H9 (cell line): Measurements from ENCODE around the gene TBC1D22A. TPM values are rescaled to one million over a fixed set of nuclear protein-coding genes. Genes with fewer than 3 reads are reported as not detected.

ENCODE experiments used
- DNase-seq: peaks from one replicate; pipeline ENCODE4 v3.0.0-alpha.2; 2017
- H2AFZ ChIP-seq: one replicate; pipeline ENCODE4 v1.6.1; 2013; ENCODE audit warnings: mild to moderate bottlenecking, low read length, control low read depth, moderate library complexity
- H2AK5ac ChIP-seq: 2 replicates; pipeline ENCODE4 v1.6.1; 2013; ENCODE audit warnings: low read length, control low read depth, mixed read lengths; ENCODE audit not compliant: insufficient read length
- H2BK120ac ChIP-seq: one replicate; pipeline ENCODE4 v1.6.1; 2013; ENCODE audit warnings: low read depth, mild to moderate bottlenecking, low read length, control low read depth, inconsistent platforms; ENCODE audit not compliant: poor library complexity, severe bottlenecking
- H2BK12ac ChIP-seq: 2 replicates; pipeline ENCODE4 v1.6.1; 2013; ENCODE audit warnings: low read length, control low read depth, mixed read lengths, low read depth; ENCODE audit not compliant: insufficient read length
- H2BK15ac ChIP-seq: 2 replicates; pipeline ENCODE4 v1.6.1; 2013; ENCODE audit warnings: low read depth, low read length, control low read depth
- H2BK20ac ChIP-seq: one replicate; pipeline ENCODE4 v1.6.1; 2013; ENCODE audit warnings: low read depth, mild to moderate bottlenecking, low read length, control low read depth, inconsistent platforms; ENCODE audit not compliant: poor library complexity, severe bottlenecking
- H2BK5ac ChIP-seq: 2 replicates; pipeline ENCODE4 v1.6.1; 2013; ENCODE audit warnings: low read length, control low read depth, mixed read lengths; ENCODE audit not compliant: insufficient read length
- H3K14ac ChIP-seq: 2 replicates; pipeline ENCODE4 v1.6.1; 2013; ENCODE audit warnings: low read length, control low read depth; ENCODE audit not compliant: insufficient read depth
- H3K18ac ChIP-seq: 2 replicates; pipeline ENCODE4 v1.6.1; 2013; ENCODE audit warnings: low read depth, mild to moderate bottlenecking, mixed read lengths, low read length, control low read depth; ENCODE audit not compliant: insufficient read length
- H3K23ac ChIP-seq: 2 replicates; pipeline ENCODE4 v1.6.1; 2013; ENCODE audit warnings: low read length, control low read depth, mixed read lengths, low read depth; ENCODE audit not compliant: insufficient read length
- H3K23me2 ChIP-seq: 2 replicates; pipeline ENCODE4 v1.6.1; 2013; ENCODE audit warnings: low read depth, mild to moderate bottlenecking, mixed read lengths, low read length, control low read depth; ENCODE audit not compliant: insufficient read length, poor library complexity, severe bottlenecking
- H3K27ac ChIP-seq: 2 replicates; pipeline ENCODE4 v1.5.1; 2013; ENCODE audit warnings: low read length, control low read depth, mixed read lengths, low read depth; ENCODE audit not compliant: insufficient read length
- H3K27me3 ChIP-seq: 2 replicates; pipeline ENCODE4 v1.6.1; 2013; ENCODE audit warnings: low read length, control low read depth, inconsistent platforms; ENCODE audit not compliant: insufficient read depth
- H3K4ac ChIP-seq: 2 replicates; pipeline ENCODE4 v1.6.1; 2013; ENCODE audit warnings: low read depth, mild to moderate bottlenecking, control low read depth, inconsistent platforms, low read length, moderate library complexity
- H3K4me1 ChIP-seq: 2 replicates; pipeline ENCODE4 v1.6.1; 2013; ENCODE audit warnings: low read length, control low read depth, inconsistent platforms; ENCODE audit not compliant: insufficient read depth
- H3K4me2 ChIP-seq: 2 replicates; pipeline ENCODE4 v1.6.1; 2013; ENCODE audit warnings: low read length, control low read depth, mixed read lengths; ENCODE audit not compliant: insufficient read length, insufficient read depth
- H3K56ac ChIP-seq: 2 replicates; pipeline ENCODE4 v1.6.1; 2013; ENCODE audit warnings: low read depth, mild to moderate bottlenecking, mixed read lengths, low read length, control low read depth; ENCODE audit not compliant: insufficient read length
- H3K79me1 ChIP-seq: 2 replicates; pipeline ENCODE4 v1.6.1; 2013; ENCODE audit warnings: low read depth, mild to moderate bottlenecking, moderate library complexity, low read length, control low read depth, inconsistent platforms; ENCODE audit not compliant: insufficient read depth, poor library complexity, severe bottlenecking
- H3K79me2 ChIP-seq: 2 replicates; pipeline ENCODE4 v1.6.1; 2013; ENCODE audit warnings: low read length, control low read depth, inconsistent platforms; ENCODE audit not compliant: insufficient read depth
- H3K9ac ChIP-seq: 2 replicates; pipeline ENCODE4 v1.6.1; 2013; ENCODE audit warnings: low read length, control low read depth, mixed read lengths; ENCODE audit not compliant: insufficient read length; ENCODE audit errors: extremely low read depth
- H3K9me3 ChIP-seq: one replicate; pipeline ENCODE4 v1.6.1; 2013; ENCODE audit warnings: low read depth, low read length, inconsistent platforms; ENCODE audit not compliant: control insufficient read depth
- H3T11ph ChIP-seq: one replicate; pipeline ENCODE4 v1.6.1; 2013; ENCODE audit warnings: mild to moderate bottlenecking, low read length, control low read depth, inconsistent platforms
- H4K20me1 ChIP-seq: one replicate; pipeline ENCODE4 v1.6.1; 2013; ENCODE audit not compliant: control insufficient read depth, insufficient read length, insufficient read depth
- H4K5ac ChIP-seq: 2 replicates; pipeline ENCODE4 v1.6.1; 2013; ENCODE audit warnings: low read depth, mild to moderate bottlenecking, mixed read lengths, low read length, control low read depth; ENCODE audit not compliant: insufficient read length
- H4K8ac ChIP-seq: replicated peaks from 2 replicates; pipeline ENCODE4 v1.6.1; 2013; ENCODE audit warnings: low read length, control low read depth, mixed read lengths, low read depth; ENCODE audit not compliant: insufficient read length
- H4K91ac ChIP-seq: 2 replicates; pipeline ENCODE4 v1.6.1; 2013; ENCODE audit warnings: low read depth, mild to moderate bottlenecking, moderate library complexity, mixed read lengths, low read length, control low read depth; ENCODE audit not compliant: insufficient read length
- H3K27ac Mint-ChIP-seq, 3 experiments: 2 replicates in 2 of 3; 3 replicates in 1 of 3; pipeline ENCODE4 v1.8.0; 2020 to 2021; ENCODE audit warnings: mixed read lengths in 3 of 3, mild to moderate bottlenecking in 1 of 3, moderate library complexity in 1 of 3
- H3K27me3 Mint-ChIP-seq: 2 replicates; pipeline ENCODE4 v1.8.0; 2021; ENCODE audit warnings: low read depth, mild to moderate bottlenecking, moderate library complexity, mixed read lengths
- H3K36me3 Mint-ChIP-seq, 3 experiments: 2 replicates in 2 of 3; 3 replicates in 1 of 3; pipeline ENCODE4 v1.8.0; 2020 to 2021; ENCODE audit warnings: low read depth in 3 of 3, mixed read lengths in 3 of 3; ENCODE audit not compliant: insufficient read depth in 1 of 3
- H3K4me1 Mint-ChIP-seq, 2 experiments: 2 replicates each; pipeline ENCODE4 v1.8.0; 2020; ENCODE audit warnings: mixed read lengths in 2 of 2
- H3K4me3 Mint-ChIP-seq, 2 experiments: 2 replicates in 1 of 2; 3 replicates in 1 of 2; pipeline ENCODE4 v1.8.0; 2020 to 2021; ENCODE audit warnings: mild to moderate bottlenecking in 2 of 2, mixed read lengths in 2 of 2, moderate library complexity in 1 of 2
- H3K9me3 Mint-ChIP-seq, 2 experiments: 2 replicates in 1 of 2; 3 replicates in 1 of 2; pipeline ENCODE4 v1.8.0; 2020; ENCODE audit warnings: mild to moderate bottlenecking in 2 of 2, mixed read lengths in 2 of 2, moderate library complexity in 1 of 2
- whole genome bisulfite sequencing: extraction: QIAGEN DNeasy Blood & Tissue Kit; methylation state at CpG from one replicate; pipeline ENCODE4 v1.1.7; 2013; ENCODE audit warnings: missing lambda C conversion rate, low lambda C conversion rate, mixed read lengths; ENCODE audit not compliant: insufficient read length; ENCODE audit errors: extremely low coverage; 5-methylcytosine and 5-hydroxymethylcytosine counted together
- total RNA-seq: library from RNA; stranded (reverse); gene quantifications from 2 replicates; pipeline ENCODE4 v1.2.1, GENCODE V29; 2021
- TF ChIP-seq, protein P1 (sequence below): fragments of 200-600 bp; sonication (generic); conservative IDR thresholded peaks from 3 replicates; pipeline ENCODE4 v1.8.0; 2021; ENCODE audit warnings: antibody characterized with exemption, mild to moderate bottlenecking

TBC1D22A gene
- total RNA-seq, 1 experiment from 2014 or later = 20.8 TPM

DNA sequence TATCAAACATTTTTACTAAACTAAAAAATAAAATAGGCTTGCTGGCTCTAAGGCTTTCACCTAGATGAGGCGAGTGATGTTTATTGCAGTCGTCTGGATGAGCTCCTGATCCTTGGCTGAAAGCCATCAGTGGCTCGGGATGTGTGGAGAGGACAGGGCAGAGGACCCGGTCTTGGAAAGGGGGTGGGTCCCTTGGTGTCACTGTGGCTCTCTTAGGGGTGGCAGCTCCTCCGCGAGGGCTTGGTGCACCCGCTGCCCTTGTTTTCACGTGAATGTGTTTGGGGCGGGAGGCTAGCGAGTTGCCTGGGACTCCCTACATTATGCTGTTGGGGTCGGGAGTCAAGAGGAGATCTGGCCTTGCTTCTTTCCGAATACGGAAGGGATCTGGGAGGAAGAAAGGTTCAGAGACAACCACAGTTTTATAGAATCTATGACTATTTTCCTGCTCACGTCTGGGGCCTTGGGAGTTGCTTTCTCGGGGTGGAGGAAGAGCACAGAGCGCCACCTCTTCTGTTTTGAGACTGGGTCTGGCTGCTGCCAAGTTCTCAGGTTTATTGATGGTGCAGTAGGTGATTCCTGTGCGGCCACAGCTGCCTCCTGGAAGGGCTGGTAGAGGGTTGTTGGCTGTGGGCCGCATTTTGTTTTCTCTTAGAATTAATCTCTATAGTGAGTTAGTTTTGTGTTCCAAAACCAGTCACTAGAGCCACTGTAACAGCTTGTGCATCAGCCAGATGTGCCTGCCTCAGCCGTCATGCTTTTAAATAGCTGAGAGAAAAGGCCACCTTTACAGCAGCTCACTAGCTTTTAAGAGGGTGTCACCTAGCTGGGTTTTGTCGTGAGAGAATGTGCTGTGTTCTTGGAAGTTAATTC, 12.8 kb downstream of the TBC1D22A start:
- no peak overlapping the region for H3T11ph ChIP-seq
- no peak for DNase-seq
- H3K18ac ChIP-seq = no peak overlapping the region
- H3K4me2 ChIP-seq = no peak overlapping the region
- no peaks in the 10 kb centered on the region for H3K9me3 Mint-ChIP-seq
- no peaks in the 10 kb centered on the region; the same call in 1 of the 2 replicates for H3K4me1 ChIP-seq
- H3K36me3 Mint-ChIP-seq = peaks cover 0 to 4% (median 0%) of the 10 kb centered on the region in 3 experiments; a peak in 1 of 7 replicates
- no peak overlapping the region; a peak in 1 of 5 replicates for H3K4me3 Mint-ChIP-seq
- H3K14ac ChIP-seq = no peak overlapping the region
- H2AK5ac ChIP-seq = no peak overlapping the region
- no peaks in the 10 kb centered on the region for H3K27me3 Mint-ChIP-seq
- H4K5ac ChIP-seq = no peak overlapping the region
- peaks cover 3% of the 10 kb centered on the region for H3K79me1 ChIP-seq
- H3K4me1 Mint-ChIP-seq = peaks cover 37 to 43% of the 10 kb centered on the region in 2 experiments
- H2BK5ac ChIP-seq = no peak overlapping the region
- no peak overlapping the region for H2BK20ac ChIP-seq
- no peak overlapping the region for H3K9ac ChIP-seq
- TF ChIP-seq, protein P1, sequence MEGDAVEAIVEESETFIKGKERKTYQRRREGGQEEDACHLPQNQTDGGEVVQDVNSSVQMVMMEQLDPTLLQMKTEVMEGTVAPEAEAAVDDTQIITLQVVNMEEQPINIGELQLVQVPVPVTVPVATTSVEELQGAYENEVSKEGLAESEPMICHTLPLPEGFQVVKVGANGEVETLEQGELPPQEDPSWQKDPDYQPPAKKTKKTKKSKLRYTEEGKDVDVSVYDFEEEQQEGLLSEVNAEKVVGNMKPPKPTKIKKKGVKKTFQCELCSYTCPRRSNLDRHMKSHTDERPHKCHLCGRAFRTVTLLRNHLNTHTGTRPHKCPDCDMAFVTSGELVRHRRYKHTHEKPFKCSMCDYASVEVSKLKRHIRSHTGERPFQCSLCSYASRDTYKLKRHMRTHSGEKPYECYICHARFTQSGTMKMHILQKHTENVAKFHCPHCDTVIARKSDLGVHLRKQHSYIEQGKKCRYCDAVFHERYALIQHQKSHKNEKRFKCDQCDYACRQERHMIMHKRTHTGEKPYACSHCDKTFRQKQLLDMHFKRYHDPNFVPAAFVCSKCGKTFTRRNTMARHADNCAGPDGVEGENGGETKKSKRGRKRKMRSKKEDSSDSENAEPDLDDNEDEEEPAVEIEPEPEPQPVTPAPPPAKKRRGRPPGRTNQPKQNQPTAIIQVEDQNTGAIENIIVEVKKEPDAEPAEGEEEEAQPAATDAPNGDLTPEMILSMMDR = no peak
- peaks cover 10% of the 10 kb centered on the region; the same call in 1 of the 2 replicates for H3K79me2 ChIP-seq
- no peaks in the 10 kb centered on the region for H3K9me3 ChIP-seq
- no peak overlapping the region for H4K91ac ChIP-seq
- H2BK120ac ChIP-seq = no peak overlapping the region
- no CpG with 5 or more reads among the region's 20 CpGs for WGBS
- no peak overlapping the region for H2BK15ac ChIP-seq
- H3K27me3 ChIP-seq = no peaks in the 10 kb centered on the region
- H3K4ac ChIP-seq = no peak overlapping the region
- H4K20me1 ChIP-seq = no peaks in the 10 kb centered on the region
- no peak overlapping the region for H3K27ac ChIP-seq
- no peak overlapping the region for H3K23ac ChIP-seq
- peaks cover 4% of the 10 kb centered on the region for H3K23me2 ChIP-seq
- no peak overlapping the region for H3K56ac ChIP-seq
- no peak overlapping the region for H2AFZ ChIP-seq
- no peak overlapping the region for H4K8ac ChIP-seq
- no peak overlapping the region for H2BK12ac ChIP-seq
- peak overlapping the region; percentile 53 to 98 (median 62); a peak in 5 of 7 replicates for H3K27ac Mint-ChIP-seq
